IPS DF 19.7 (cell line): ENCODE results near the gene PIK3R3.
A peak's percentile ranks its signal among the peaks of the same experiment; 100 is the strongest.
"Not testable (repeated sequence)": the region's sequence is repeated elsewhere in the genome, so short reads cannot be mapped to it uniquely, and the experiment has no call there.

Experiments used
- DNase-seq: peaks from one replicate; pipeline ENCODE4 v3.0.0-alpha.2; 2013; ENCODE audit warnings: low read depth, low spot score

The PIK3R3 gene

DNA sequence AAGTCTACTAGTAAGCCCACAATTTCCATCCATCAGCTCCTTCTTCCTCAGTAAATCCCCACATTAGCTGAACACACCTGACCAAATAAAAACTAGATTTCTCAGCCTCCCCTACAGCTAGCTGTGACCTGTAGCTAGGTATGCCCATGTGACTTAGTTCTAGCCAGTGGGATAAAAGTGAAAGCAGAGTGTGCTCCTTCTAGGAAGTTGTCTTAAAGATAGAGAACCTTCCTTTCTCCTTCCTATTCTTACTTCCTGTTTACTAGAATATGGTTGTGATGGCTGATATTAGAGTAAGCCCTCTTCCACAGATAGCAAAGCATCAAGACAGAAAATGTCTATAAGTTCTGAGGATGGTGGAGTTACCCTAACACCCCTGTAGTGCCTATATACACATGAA is 67.0 kb downstream of the PIK3R3 start:
- DNase-seq: no peak

DNA sequence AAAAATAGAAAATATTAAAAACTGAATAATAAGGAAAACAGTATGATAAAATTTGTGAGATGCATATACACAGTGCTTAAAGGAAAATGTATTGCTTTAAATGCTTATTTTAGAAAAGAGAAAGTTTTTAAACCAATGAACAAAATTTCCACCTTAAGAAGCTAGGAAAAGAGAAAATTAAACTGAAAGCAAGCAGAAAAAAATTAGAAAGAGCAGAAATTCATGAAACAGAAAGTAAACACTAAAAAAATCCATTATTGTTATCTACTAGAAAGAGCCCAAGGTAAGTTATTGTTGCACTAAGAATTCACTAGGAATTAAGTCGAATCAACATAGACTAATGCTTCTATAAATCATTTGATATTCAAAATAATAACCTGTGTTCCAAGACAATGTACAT is 67.7 kb downstream of the PIK3R3 start:
- no peak for DNase-seq

DNA sequence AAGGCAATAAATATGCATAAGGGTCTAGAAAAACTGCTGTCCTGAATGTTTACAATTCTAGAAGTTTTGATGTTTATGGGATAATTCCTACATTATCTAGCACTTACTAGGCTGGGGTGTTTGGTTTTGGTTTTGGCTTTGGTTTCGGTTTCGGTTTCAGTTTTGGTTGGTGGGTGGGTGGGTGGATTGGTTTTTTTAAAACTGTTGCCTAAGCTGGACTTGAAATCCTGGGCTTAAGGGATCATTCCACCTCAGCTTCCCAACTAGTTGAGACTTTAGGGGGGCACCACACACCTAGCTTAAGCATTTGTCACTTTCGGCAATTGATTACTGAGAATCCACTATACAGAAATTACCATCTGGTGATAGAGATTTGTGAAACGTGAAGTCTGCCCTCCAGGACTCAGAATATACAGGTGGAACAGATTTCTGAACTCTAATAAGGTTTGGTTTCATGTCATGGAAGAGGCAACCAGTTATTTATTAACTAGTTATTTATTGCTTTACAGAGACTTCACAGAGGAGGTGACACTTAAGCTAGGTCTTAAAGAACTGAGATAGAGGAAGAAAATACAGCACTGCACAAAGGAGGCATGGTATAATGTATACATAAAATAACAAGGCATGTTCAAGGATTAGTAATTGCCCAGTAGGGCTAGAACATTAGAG is 69.6 kb downstream of the PIK3R3 start:
- DNase-seq: no peak

DNA sequence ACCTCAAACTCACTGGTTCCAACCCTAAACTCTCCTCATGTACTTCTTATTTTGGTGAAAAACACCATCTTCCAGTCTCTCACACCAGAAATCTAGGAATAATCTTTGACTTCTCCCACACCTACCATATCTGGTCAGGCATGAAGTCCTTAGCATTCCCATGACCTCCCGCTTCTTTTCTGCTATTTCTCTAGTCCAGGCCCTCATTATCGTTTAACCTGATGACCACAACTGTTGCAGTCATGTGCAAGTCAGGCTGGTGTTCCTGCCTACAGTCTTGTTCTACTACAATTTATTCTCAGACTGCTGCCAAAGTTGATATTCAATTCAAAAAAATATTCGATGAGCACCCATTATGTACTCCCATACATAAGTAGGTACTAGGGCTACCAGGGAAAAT is 71.3 kb downstream of the PIK3R3 start:
- no peak for DNase-seq

DNA sequence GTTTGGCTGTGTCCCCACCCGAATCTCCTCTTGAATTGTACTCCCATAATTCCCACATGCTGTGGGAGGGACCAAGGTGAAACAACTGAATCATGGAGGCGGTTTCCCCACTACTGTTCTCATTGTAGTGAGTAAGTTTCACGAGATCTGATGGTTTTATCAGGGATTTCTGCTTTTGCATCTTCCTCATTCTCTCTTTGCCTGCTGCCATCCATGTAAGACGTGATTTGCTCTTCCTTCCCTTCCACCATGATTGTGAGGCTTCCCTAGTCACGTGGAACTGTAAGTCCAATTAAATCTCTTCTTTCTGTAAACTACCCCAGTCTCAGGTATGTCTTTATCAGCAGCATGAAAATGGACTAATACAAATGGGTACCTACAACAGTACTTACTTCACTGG is 73.5 kb downstream of the PIK3R3 start:
- no peak for DNase-seq

DNA sequence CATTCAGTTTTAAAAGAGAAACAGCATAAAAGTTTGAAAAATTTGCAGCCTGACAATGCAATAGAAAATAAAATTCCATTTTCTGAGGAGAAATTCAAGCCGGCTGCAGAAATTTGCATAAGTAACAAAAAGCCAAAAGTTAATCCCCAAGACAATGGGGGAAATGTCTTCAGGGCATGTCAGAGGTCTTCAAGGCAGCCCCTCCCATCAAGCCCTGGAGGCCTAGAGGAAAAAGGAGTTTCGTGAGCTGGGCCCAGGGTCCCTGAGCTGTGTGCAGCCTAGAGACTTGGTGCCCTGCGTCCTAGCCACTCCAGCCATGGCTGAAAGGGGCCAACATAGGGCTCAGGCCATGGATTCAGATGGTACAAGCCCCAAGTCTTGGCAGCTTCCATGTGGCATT is 74.6 kb downstream of the PIK3R3 start:
- no peak for DNase-seq

DNA sequence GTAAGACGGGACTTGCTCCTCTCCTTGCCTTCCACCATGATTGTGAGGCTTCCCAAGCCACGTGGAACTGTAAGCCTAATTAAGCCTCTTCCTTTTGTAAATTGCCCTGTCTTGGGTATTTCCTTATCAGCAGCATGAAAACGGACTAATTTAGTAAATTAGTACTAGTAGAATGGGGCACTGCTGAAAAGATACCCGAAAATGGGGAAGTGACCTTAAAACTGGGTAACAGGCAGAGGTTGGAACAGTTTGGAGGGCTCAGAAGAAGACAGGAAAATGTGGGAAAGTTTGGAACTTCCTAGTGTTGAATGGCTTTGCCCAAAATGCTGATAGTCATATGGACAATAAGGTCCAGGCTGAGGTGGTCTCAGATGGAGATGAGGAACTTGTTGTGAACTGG is 75.2 kb downstream of the PIK3R3 start:
- DNase-seq: not testable (repeated sequence)

DNA sequence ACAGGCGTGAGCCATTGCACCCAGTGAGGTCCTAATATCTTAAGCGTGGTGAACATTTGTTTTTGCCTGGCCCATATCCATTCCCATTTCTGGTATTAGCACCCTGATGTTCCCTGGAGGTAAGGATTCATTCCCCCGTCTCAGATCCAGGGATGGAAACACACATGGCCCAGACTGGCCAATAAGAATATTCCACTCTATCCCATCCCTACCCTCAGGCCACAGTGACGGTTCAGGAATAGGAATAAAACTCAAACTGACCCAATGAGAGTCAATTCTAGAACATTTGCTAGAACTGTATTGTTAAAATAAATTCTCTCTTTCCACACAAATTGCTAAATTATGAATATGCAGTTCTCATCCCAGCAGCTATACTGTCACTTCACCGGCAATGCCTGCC is 76.1 kb downstream of the PIK3R3 start:
- no peak for DNase-seq

DNA sequence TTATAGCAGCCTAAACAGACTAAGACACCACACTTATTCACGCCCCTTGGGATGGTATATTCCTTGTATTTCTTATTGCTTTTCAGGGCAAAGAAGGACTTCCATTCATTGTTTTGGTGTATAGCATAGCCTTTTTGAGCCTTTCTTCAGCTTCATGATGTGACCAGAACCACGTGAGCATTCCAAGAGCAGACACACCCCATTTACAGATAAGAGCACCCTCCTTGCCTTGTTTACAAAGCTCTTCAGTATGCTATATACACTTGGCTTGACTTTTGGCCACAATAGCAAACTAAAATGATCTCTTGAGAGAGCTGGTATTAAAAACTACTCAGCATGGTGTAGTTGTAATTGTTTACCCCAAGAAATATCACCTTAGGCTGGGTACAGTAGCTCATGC is 78.7 kb downstream of the PIK3R3 start:
- no peak for DNase-seq

DNA sequence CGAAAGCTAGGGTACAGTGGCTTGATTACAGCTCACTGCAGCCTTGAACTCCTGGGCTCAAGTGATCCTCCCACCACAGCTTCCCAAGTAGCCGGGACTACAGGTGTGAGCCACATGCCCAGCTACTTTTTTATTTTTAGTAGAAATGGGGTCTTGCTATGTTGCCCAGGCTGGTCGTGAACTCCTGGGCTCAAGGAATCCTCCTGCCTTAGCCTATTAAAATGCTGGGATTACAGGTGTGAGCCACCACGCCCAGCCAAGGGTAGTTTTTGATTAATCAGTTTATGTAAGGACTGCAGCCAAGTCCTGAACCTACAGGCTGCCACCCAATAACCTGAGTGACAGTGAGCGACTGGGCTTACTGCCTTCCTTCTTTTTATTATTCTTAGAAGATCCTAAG is 88.3 kb downstream of the PIK3R3 start:
- DNase-seq: no peak

DNA sequence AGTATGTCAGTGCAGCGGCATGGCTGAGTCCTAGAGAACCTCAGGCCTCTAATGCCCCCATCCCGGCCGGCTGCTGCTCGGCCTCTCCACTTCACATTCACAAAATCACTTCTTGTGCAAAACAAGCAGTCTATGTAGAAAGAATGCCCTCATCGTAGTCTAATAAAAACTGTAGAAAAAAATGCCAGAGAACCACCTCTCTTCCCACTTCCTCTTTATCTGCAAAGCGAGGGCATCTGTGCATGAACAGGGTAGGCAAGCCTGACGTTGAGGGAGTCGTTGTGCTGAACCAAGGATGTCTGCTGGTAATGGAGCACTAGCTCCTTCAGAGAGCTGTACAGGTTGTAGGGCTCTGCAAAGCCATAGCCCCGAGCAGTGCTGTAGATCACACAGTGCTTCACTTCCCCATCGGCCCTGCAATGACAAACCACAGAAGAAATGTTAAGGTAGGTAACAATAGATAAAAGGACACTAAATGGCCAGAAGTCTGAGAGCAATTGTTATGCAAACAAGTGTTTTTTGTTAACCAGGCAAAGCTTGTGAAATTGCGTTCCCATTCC is 88.9 kb downstream of the PIK3R3 start:
- DNase-seq: peak; percentile 72

DNA sequence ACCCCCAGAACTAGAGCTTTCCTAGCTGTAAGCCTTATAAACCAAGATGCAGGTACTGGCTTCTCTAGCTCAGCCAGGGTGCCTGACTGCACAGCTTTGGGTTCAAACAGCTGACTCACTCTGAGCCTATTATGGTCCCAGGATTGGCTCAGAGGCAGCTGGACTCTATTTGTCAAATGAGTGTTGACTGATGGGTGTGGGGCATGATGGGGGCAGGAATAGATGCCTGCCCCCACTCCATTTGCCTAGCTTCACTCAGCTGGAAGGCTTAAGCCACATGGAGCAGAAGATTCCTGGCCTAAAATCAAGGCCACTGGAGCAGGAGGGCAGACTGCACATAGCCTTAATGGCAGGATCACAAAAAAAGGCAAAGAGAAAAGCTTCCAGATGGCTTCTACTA is 90.5 kb downstream of the PIK3R3 start:
- DNase-seq: no peak

DNA sequence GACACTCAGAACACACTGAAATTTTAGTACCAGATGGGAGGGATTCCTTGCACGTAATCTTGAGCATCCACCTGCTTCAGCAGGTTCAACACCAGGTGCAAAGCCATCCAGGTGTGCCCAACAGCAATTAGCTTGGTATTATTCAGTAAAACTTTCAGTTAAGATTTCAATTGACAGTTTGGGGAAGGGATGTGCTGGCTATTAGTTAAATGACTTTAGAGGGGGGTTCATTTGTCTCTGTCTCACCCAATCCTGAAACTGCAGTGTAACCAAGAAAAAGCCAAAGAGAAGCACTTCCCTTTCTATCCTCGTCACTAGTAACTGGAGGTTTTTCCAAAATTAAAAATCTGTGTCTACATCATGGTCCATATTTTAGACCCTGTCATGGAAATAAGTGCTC is 90.9 kb downstream of the PIK3R3 start:
- no peak for DNase-seq

DNA sequence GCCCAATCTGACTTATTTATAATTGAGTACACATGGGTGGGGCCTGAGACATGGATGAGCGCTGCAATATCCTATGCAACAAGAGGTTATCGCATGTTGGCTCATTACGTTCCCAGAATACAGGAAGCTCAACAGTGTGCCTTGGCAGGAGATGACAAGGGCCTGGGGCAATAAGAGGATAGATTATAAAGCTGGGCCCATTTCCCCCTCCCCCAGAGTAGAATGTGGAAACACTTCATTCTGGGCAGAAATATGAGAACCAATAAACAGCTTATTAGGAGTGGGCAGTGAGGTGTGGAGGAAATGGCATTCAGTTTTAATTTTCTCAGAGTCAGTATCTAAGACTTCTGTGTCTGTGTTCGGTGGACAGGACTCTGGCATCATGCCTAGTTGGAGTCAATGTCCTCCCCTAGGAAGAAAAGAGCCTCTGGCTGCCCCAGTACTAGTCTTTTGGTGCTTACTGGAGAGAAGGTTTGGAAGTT is 92.8 kb downstream of the PIK3R3 start:
- DNase-seq: no peak

DNA sequence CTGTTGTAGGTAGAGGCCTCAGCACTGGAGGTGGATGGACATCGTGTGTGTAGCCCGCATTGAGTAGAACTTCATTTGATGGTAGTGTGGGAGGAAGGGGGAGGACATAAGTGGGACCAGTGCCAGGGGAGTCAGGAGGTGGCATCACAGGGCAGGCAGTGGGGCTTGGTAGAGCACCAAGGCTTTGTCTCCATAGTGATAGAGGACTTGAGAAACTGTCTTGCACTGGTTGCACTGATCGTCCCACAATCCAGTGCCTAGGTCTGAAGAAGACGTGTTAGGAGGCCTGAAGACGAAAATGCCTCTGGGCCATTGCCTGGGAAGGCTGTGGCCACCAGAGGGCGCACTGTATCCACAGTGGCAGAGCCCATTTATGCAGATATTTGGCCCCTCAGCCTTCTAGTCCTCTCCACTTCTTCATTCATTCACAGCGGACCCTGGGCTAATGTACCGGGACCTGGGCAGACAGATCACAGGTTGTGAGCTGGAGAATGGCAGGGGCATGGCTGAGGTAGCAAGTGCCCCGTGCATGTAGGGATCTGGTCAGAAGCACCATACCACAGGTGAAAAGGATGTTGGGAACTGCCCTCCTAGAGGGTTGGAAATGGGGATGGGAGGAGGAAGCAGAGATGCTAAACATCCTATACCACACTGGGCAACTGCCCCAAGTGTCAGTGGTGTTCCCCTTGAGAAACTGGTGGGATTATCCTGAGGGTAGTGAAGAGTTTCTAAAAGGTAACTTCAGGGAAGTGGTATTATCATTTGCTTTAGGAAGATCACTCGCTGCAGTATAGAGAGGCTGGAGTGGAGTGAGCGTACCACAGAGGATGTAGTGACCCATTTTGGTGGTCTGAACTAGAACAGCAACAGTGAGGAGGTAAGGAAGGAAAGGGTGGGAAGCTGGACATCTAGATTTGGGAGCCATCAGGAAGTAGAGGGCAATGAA is 95.3 kb downstream of the PIK3R3 start:
- DNase-seq: peak; percentile 23

DNA sequence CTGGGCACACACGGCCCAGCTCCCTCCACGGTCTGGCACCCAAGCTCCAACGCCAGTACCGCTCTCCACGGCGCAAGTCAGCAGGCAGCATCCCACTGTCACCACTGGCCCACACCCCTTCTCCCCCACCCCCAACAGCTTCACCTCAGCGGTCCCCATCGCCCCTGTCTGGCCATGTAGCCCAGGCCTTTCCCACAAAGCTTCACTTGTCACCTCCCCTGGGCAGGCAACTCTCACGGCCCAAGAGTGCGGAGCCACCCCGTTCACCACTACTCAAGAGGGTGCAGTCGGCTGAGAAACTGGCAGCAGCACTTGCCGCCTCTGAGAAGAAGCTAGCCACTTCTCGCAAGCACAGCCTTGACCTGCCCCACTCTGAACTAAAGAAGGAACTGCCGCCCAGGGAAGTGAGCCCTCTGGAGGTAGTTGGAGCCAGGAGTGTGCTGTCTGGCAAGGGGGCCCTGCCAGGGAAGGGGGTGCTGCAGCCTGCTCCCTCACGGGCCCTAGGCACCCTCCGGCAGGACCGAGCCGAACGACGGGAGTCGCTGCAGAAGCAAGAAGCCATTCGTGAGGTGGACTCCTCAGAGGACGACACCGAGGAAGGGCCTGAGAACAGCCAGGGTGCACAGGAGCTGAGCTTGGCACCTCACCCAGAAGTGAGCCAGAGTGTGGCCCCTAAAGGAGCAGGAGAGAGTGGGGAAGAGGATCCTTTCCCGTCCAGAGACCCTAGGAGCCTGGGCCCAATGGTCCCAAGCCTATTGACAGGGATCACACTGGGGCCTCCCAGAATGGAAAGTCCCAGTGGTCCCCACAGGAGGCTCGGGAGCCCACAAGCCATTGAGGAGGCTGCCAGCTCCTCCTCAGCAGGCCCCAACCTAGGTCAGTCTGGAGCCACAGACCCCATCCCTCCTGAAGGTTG is 97.6 kb downstream of the PIK3R3 start:
- DNase-seq: no peak

DNA sequence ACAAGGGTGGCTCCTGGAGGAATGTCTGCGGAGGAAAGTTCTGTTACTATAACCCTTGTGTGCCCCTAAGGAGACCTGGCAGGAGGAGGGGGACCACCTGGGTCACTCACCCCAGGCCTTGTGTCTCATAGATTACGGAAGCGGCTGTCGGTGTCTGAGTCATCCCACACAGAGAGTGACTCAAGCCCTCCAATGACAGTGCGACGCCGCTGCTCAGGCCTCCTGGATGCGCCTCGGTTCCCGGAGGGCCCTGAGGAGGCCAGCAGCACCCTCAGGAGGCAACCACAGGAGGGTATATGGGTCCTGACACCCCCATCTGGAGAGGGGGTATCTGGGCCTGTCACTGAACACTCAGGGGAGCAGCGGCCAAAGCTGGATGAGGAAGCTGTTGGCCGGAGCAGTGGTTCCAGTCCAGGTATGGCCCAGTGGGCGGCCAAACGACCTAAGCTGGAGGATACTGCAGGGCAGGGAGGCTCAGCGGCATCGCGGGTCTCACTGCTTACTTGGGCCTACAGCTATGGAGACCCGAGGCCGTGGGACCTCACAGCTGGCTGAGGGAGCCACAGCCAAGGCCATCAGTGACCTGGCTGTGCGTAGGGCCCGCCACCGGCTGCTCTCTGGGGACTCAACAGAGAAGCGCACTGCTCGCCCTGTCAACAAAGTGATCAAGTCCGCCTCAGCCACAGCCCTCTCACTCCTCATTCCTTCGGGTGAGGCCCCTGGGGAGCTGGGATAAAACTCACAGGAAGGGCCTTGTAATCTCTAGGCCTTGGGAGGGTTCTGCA is 101.4 kb downstream of the PIK3R3 start:
- DNase-seq: no peak

DNA sequence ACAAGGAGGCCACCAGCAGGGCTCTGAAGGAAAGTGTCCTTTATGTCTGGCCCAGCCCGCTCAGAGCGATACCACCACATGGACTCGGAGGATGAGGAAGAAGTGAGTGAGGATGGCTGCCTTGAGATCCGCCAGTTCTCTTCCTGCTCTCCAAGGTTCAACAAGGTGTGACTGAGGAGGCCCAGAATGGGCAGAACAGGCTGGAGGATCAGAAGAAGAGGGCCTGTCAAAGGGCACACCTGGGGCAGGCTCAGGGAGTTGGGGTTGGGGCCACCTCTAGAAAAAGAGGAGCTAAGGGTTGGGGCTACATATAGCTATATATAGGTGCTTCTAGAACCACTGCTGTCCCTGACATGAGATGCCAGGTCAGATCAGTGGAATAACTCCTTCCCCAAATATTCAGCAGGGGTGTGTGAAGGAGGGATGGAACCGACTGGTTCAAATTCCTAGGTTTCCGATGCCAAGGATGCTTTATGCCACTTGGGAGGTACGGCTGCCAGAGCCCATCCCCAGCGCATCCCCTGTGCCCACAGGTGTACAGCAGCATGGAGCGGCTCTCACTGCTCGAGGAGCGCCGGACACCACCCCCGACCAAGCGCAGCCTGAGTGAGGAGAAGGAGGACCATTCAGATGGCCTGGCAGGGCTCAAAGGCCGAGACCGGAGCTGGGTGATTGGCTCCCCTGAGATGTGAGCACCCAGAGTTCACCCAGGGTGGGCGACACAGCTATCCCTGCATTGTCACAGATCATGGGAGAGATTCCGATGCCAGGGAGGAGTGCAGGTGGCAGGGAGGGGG is 102.2 kb downstream of the PIK3R3 start:
- DNase-seq: no peak

DNA sequence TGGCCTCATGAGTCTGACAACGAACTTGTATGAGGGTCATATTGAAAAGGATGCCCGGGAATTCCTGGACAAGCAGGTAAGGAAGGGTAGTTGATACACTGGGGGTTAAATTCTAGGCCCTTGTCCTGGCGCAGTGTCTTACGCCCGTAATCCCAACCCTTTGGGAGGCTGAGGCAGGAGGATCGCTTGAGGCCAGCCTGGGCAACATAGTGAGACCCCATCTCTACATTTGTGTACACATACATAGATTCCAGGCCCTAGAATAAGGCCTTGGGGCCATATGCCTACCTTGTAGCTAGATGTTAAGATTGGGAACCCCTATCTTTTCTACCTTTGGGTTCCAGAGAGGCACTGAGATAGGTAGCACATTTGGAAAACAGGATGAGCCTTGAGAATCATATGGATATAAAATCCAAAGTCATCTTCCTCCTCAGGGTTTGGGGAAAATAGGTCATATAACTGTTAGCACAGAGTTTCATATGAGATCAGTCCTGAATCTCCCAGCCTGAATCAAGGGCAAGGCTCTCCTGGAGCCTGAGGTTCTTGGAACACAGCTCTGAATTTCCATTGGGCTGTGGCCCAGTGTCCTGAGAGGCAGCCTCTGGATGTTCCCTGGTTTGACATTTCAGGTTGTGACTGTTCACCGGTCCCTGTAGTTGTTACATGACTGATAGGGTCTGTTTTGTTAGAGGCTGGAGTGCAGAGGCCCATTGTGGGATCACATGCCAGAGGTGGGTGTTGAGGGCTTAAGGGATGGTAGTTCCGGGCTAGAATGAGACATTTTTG is 104.4 kb downstream of the PIK3R3 start:
- DNase-seq: no peak
